HG03521 (cell line): ENCODE results near the gene BIN1.

ENCODE experiments used
- ATAC-seq: cut with Tn5 transposase; IDR thresholded peaks from one replicate; pipeline ENCODE4 v1.9.1; 2021; ENCODE audit warnings: mild to moderate bottlenecking, moderate library complexity; ENCODE audit not compliant: unreplicated experiment

The BIN1 gene

GRCh38 chr2:127004893-127005600 is 101.9 kb downstream of the BIN1 start:
- ATAC-seq: no peak

DNA sequence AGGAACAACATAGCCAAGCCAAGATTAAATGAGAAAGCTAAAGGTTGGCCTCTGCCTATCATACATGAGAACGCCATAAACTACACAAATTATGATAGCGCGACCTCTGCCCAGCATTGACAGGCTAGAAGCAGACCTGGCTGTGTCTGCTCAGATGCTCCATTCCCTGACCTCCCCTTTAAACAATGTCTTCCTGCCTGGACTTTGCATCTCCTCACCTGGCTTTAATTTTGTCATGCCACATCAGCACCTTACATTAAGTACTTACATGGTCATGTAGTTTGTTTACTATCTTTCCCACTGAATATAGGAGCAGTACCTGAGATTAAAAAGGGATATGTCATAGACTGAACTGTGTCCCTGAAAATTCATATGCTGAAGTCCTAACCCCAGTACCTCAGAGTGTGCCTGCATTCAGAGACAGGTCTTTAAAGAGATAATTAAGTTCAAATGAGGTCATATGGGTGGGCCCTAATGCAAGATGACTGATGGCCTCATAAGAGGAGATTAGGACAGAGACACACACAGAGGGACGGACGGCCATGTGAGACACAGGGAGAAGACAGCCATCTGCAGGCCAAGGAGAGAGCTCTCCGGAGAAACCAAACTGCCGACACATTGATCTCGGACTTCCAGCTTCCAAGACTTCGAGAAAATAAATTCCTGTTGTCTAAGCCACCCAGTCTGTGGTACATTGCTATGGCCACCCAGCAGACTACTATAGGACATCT is 103.7 kb downstream of the BIN1 start:
- no peak for ATAC-seq

- ATAC-seq: no peak
Observed at GRCh38 chr2:127001751-127002150, 105.2 kb downstream of the BIN1 start.

GRCh38 chr2:127000937-127001336 is 106.0 kb downstream of the BIN1 start:
- ATAC-seq: no peak

DNA sequence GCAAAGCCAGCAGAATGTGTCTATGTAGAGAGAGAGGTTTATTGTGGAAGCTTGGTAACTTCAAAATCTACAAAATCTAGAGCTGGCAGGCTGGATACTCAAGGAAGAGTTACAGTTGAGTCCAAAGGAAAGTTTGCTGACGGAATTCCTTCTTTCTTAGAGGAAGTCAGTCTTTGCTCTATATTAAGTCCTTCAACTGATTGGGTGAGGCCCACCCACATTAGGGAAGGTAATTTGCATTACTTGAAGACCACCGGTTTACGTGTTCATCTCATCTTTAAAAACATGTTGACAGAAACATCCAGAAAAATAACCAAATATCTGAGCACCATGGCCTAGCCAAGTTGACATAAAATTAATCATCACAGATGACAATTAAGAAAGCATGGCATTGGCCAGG is 106.8 kb downstream of the BIN1 start:
- ATAC-seq: no peak

DNA sequence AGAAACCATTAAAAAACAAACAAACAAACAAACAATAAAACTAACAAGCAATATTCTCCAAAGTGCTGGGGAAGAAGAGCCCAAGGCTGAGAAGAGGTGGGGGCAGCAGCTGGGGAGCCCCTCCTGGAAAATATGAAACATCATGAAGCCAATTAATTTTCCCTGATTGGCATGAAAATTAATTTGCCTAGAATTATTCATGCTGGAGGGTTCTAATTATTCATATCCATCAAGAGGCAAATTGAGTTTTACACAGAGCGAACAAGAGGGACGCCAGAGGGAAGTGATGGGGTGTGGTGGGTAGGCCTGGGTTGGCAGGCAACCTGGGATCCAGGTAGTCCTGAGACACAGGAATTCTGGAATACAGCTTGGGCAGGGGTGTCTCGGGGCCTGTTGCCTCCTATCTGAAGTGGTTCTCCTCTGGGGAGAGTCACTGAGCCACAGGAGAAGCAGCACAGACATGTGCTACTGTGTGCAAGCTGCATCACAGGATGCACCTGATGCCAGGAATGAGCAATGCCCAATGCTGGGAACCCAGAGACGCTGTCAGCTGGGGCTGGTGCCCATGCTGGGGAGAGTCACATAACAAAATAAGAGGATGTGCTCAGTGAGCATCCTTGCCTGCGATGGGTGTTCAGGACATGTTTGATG is 107.7 kb downstream of the BIN1 start:
- no peak for ATAC-seq

DNA sequence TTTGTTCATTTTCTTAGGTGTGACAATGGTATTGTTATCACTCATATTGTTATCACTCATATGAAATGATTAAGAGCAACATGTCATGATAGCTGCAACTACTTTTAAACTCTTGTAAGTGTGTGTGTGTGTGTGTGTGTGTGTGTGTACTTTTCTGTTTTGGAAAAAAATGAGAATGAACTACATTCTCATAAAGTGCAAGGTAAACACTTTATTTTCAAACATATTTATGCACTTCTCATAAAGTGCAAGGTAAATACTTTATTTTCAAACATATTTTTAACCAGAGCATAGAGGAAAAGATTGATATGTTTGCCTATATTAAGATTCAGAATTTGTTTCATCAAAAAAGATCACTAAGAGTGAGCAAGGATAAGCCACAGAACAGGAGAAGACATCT is 108.5 kb downstream of the BIN1 start:
- ATAC-seq: no peak
